ENCODE data around the gene JAK3.

Gene JAK3

GRCh38 chr19:17865364-17866311 lies 17.9 kb upstream of the JAK3 start:
- no peak for DNase-seq

- no peak for DNase-seq
Measured at GRCh38 chr19:17863520-17864182, 15.9 kb upstream of the JAK3 start.

- no peak for DNase-seq
Measured at GRCh38 chr19:17862711-17863519, 15.1 kb upstream of the JAK3 start.

GRCh38 chr19:17861542-17862402 lies 14.0 kb upstream of the JAK3 start:
- DNase-seq = no peak

- DNase-seq = no peak
Measured at GRCh38 chr19:17860993-17861360, 13.2 kb upstream of the JAK3 start.

- DNase-seq = no peak
Measured at GRCh38 chr19:17860331-17860992, 12.7 kb upstream of the JAK3 start.

GRCh38 chr19:17859533-17860330 lies 11.9 kb upstream of the JAK3 start, which contains the start of gene RPL18A:
RPL18A (plus strand) TSS chr19:17859910; CDS start chr19:17859957, 47 bp downstream.
- DNase-seq = peak; percentile 98

- peak; percentile 14 for DNase-seq
Measured at GRCh38 chr19:17855280-17856152, 7.7 kb upstream of the JAK3 start.

GRCh38 chr19:17854061-17854460 lies 6.3 kb upstream of the JAK3 start:
- no peak for DNase-seq

- no peak for DNase-seq
Measured at GRCh38 chr19:17848595-17849292, 962 bp upstream of the JAK3 start.

- no peak for DNase-seq
Measured at GRCh38 chr19:17846146-17846545, 1.6 kb downstream of the JAK3 start.

GRCh38 chr19:17843908-17844490 lies 3.8 kb downstream of the JAK3 start:
- DNase-seq = no peak

GRCh38 chr19:17843292-17843827 lies 4.4 kb downstream of the JAK3 start:
- no peak for DNase-seq

GRCh38 chr19:17842663-17843291 lies 5.0 kb downstream of the JAK3 start:
- no peak for DNase-seq

GRCh38 chr19:17841810-17842662 lies 5.7 kb downstream of the JAK3 start:
- DNase-seq = no peak

- DNase-seq = no peak
Measured at GRCh38 chr19:17841371-17841809, 6.4 kb downstream of the JAK3 start.

- no peak for DNase-seq
Measured at GRCh38 chr19:17840019-17840418, 7.8 kb downstream of the JAK3 start.

Measured in NCI-H2081 treated with DMSO at 0.1 percent for 48 hours (cell line).